IMR-90 (cell line): ENCODE data around the gene HEATR5A.

Experiments used
- BHLHE40 ChIP-seq: fragments of 150-350 bp; IDR thresholded peaks from 2 replicates; pipeline ENCODE4 v1.6.1; 2016; ENCODE audit warnings: mild to moderate bottlenecking, low read depth, low read length
- RFX5 ChIP-seq: IDR thresholded peaks from 2 replicates; pipeline ENCODE4 v1.8.0; 2012; ENCODE audit warnings: low read depth, mild to moderate bottlenecking, low read length, moderate library complexity
- TF ChIP-seq, protein P1 (sequence below): conservative IDR thresholded peaks from 2 replicates; pipeline ENCODE4 v1.5.1; 2012; ENCODE audit warnings: mild to moderate bottlenecking, low read depth, low read length, improper control_type of control experiment
- TF ChIP-seq, protein P2 (sequence below): fragments of 150-350 bp; IDR thresholded peaks from 2 replicates; pipeline ENCODE4 v1.6.1; 2016; ENCODE audit warnings: low read depth, mild to moderate bottlenecking, low read length, moderate library complexity, borderline replicate concordance

- TF ChIP-seq, protein P1, sequence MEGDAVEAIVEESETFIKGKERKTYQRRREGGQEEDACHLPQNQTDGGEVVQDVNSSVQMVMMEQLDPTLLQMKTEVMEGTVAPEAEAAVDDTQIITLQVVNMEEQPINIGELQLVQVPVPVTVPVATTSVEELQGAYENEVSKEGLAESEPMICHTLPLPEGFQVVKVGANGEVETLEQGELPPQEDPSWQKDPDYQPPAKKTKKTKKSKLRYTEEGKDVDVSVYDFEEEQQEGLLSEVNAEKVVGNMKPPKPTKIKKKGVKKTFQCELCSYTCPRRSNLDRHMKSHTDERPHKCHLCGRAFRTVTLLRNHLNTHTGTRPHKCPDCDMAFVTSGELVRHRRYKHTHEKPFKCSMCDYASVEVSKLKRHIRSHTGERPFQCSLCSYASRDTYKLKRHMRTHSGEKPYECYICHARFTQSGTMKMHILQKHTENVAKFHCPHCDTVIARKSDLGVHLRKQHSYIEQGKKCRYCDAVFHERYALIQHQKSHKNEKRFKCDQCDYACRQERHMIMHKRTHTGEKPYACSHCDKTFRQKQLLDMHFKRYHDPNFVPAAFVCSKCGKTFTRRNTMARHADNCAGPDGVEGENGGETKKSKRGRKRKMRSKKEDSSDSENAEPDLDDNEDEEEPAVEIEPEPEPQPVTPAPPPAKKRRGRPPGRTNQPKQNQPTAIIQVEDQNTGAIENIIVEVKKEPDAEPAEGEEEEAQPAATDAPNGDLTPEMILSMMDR: no peak
- TF ChIP-seq, protein P2, sequence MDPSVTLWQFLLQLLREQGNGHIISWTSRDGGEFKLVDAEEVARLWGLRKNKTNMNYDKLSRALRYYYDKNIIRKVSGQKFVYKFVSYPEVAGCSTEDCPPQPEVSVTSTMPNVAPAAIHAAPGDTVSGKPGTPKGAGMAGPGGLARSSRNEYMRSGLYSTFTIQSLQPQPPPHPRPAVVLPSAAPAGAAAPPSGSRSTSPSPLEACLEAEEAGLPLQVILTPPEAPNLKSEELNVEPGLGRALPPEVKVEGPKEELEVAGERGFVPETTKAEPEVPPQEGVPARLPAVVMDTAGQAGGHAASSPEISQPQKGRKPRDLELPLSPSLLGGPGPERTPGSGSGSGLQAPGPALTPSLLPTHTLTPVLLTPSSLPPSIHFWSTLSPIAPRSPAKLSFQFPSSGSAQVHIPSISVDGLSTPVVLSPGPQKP: no peak
- TF ChIP-seq RFX5 (no peak), BHLHE40 (no peak)
These were observed 100.1 kb downstream of the HEATR5A start for GRCh38 chr14:31320216-31320615.
